Stimulated activated CD8-positive, alpha-beta memory T cell treated with anti-CD3 and anti-CD28 coated beads, Interleukin-15, amount 100 ng/mL, for 48 hours (primary cell): Measurements from ENCODE around the gene PRR20A.
"Not testable (repeated sequence)": the region's sequence is repeated elsewhere in the genome, so short reads cannot be mapped to it uniquely, and the experiment has no call there.

Experiments used
- DNase-seq, 2 donors: peaks; one replicate each; pipeline ENCODE4 v3.0.0-alpha.2; 2020; ENCODE audit warnings: low read depth in 2 of 2

PRR20A gene

GRCh38 chr13:57140235-57140968 is at the start of gene PRR20A:
TSS of gene PRR20A (plus strand) at chr13:57140918. CDS start at chr13:57141305, 387 bp downstream.
- not testable (repeated sequence) for DNase-seq

GRCh38 chr13:57114945-57115344 is 25.8 kb upstream of the PRR20A start:
- DNase-seq: no peak

DNA sequence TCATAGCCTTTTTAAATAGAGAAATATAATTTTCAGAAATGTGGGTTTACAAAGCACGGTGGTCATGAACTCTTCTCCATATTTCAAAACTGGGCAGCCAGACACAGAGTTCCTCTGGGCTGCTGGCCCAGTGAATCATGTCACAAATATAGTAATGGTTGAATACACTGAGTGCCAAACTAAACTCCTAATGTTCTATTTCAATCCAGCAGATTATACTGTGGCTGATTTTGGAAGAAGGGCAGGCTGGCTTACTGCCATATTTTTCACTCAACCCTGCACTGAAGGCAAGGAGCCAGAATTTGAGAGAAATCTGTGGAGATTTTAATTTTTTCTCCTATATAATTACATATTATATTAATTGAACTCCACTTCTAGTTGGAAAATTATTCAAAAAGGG is 17.0 kb upstream of the PRR20A start:
- DNase-seq: no peak

DNA sequence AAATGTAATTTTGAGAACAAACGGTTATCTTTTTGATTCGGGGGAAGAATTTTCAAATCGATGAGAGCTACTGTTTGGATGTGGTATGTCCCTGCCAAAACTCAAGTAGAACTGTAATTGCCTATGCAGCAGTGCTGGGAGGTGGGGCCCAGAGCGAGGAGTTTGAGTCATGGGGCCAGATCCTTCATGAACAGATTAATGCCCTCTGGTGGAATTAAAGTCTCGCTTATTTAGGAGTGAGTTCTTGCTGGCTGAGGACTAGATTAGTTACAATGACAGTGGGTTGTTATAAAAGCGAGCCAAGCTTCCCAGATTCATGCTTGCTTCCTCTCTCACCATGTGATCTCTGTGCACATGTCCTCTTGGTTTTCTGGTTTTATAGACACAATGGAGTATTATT is 11.8 kb upstream of the PRR20A start:
- DNase-seq: no peak

- DNase-seq: no peak
Observed at GRCh38 chr13:57136093-57136492, 4.6 kb upstream of the PRR20A start.

- DNase-seq: no peak
Observed at GRCh38 chr13:57137585-57137984, 3.1 kb upstream of the PRR20A start.

DNA sequence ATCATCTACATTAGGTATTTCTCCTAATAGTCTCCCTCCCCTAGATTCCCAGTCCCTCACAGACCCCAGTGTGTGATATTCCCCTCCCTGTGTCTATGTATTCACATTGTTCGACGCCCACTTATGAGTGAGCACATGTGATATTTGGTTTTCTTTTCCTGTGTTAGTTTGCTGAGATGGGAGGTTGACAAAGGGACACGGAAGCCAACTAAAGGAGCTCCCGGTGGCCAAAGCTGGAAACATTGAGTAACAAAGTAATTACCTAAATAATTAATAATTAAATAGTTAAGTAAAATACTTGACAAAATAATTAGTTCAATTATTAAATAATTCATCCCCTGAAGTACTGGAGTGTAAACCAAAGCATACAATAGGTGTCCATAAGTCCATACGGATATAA is 1.7 kb upstream of the PRR20A start:
- no peak for DNase-seq

- DNase-seq: not testable (repeated sequence)
Observed at GRCh38 chr13:57139781-57140180, 937 bp upstream of the PRR20A start.

DNA sequence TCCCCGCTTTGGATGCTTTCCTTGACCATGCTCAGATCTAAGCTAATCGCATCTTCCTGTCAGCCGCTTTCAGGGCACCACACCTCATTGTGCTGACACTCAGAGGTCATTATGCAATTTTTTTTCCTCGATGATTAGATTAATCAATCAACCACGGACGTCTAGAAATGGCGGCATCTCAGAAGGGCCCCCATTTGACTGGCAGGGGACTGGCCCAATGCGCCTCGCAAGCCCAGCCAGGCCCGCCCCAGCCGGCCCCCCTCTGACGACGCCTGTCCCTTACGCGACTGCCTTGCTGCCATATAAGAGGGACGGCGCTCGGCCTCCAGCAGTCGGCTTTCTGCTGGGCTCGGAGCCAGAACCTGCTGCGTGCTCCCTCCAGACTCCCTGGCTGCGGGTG is 6.5 kb downstream of the PRR20A start, which contains the start of gene PRR20B:
Gene PRR20B, plus strand, starts transcription at position 301 of the 400 bp plus-strand sequence. CDS start 387 bp downstream, outside the sequence.
- not testable (repeated sequence) for DNase-seq

DNA sequence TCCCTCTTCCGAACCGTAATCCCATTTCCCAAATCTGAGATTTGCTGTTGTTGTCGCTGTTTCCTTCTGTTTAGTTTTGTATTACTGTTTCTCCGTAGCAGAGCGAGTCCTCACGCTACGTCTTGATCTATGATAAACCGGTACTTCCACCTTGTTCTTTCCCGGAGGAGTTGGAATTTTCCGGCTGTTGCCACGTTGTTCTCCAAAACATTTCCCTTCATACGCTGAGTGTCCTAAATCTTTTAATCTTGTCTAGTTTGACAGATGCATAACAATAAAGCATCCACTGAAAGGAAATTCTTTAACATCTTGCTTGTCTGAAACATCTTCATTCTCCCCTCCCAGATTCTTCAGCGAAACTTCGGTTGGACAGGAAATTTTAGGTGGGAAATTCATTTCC is 7.4 kb downstream of the PRR20A start:
- DNase-seq: not testable (repeated sequence)

DNA sequence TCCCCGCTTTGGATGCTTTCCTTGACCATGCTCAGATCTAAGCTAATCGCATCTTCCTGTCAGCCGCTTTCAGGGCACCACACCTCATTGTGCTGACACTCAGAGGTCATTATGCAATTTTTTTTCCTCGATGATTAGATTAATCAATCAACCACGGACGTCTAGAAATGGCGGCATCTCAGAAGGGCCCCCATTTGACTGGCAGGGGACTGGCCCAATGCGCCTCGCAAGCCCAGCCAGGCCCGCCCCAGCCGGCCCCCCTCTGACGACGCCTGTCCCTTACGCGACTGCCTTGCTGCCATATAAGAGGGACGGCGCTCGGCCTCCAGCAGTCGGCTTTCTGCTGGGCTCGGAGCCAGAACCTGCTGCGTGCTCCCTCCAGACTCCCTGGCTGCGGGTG is 13.0 kb downstream of the PRR20A start, which contains the start of gene PRR20C:
Gene PRR20C, plus strand, starts transcription at position 301 of the 400 bp plus-strand sequence. CDS start 387 bp downstream, outside the sequence.
- DNase-seq: not testable (repeated sequence)

DNA sequence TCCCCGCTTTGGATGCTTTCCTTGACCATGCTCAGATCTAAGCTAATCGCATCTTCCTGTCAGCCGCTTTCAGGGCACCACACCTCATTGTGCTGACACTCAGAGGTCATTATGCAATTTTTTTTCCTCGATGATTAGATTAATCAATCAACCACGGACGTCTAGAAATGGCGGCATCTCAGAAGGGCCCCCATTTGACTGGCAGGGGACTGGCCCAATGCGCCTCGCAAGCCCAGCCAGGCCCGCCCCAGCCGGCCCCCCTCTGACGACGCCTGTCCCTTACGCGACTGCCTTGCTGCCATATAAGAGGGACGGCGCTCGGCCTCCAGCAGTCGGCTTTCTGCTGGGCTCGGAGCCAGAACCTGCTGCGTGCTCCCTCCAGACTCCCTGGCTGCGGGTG is 19.6 kb downstream of the PRR20A start, which contains the start of gene PRR20D:
Gene PRR20D, plus strand, starts transcription at position 301 of the 400 bp plus-strand sequence. CDS start 387 bp downstream, outside the sequence.
- DNase-seq: not testable (repeated sequence)

- not testable (repeated sequence) for DNase-seq
Observed at GRCh38 chr13:57166897-57167296, 26.2 kb downstream of the PRR20A start, which contains the start of gene PRR20E. TSS of gene PRR20E (plus strand) at chr13:57167197. CDS start at chr13:57167584, 387 bp downstream.

GRCh38 chr13:57191667-57192066 is 50.9 kb downstream of the PRR20A start:
- no peak for DNase-seq
